WI38 (cell line): Measurements from ENCODE around the gene MAGEB16.

Experiments used
- H3K4me3 ChIP-seq: 2 replicates; pipeline ENCODE4 v1.5.1; 2011; ENCODE audit warnings: low read depth, mild to moderate bottlenecking, control low read depth, low read length
- TF ChIP-seq, protein P1 (sequence below): IDR thresholded peaks from 2 replicates; pipeline ENCODE4 v1.5.1; 2012; ENCODE audit warnings: low read depth, mild to moderate bottlenecking, control low read depth, low read length

The MAGEB16 gene

DNA sequence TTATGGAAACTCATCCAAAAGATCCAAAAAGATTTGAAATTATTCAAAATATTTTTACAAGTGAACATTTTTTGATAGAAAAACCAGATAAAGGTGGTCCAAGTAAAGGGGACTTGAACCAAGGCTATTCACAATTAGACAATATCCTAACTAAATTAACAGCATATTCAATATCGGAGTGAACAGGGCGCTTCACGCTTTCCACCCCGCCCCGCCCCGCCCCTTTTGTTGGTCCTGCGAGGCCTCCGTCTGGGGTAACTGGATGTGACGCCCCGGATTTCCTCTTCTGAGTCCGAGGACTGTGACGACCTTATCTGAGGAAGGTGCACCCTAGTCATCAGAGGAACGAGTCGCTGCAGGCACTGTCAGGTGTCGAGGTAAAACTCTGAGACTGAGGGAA, at the start of gene MAGEB16:
MAGEB16 (plus strand) TSS at position 301 of the 400 bp plus-strand sequence. CDS start 3,855 bp downstream, outside the sequence.
- TF ChIP-seq, protein P1, sequence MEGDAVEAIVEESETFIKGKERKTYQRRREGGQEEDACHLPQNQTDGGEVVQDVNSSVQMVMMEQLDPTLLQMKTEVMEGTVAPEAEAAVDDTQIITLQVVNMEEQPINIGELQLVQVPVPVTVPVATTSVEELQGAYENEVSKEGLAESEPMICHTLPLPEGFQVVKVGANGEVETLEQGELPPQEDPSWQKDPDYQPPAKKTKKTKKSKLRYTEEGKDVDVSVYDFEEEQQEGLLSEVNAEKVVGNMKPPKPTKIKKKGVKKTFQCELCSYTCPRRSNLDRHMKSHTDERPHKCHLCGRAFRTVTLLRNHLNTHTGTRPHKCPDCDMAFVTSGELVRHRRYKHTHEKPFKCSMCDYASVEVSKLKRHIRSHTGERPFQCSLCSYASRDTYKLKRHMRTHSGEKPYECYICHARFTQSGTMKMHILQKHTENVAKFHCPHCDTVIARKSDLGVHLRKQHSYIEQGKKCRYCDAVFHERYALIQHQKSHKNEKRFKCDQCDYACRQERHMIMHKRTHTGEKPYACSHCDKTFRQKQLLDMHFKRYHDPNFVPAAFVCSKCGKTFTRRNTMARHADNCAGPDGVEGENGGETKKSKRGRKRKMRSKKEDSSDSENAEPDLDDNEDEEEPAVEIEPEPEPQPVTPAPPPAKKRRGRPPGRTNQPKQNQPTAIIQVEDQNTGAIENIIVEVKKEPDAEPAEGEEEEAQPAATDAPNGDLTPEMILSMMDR = no peak
- no peak within 1 kb of the TSS for H3K4me3 ChIP-seq

DNA sequence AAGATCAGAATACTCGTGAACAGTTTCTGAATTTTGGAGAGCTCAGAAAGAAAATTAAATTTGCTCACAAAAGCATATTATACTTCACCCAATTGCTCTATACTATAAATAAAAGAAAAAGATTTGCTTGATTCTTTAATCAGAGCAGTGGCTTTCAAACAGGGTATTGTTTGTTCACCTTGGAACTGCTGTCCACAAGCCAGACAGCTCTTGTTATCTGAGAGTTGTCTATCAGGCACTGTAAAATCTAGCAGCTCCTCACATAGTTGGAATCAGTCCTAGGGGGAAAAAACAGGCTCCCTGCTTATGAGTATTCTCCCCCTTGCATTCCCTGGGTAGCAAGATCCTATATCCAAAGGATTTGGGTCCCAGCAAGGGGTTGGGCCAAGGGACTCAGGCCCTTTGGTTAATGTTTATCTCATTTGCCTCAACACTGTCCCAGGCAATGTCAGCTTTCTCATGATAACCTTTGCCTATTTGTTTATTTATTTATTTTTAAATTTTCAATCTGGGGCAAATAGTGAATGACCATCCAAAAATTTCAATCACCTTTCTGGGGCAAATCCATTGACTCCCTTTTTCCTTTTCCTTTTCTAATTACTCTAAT, 24.1 kb upstream of the MAGEB16 start:
- no peak overlapping the region for H3K4me3 ChIP-seq
- TF ChIP-seq, protein P1 = no peak

DNA sequence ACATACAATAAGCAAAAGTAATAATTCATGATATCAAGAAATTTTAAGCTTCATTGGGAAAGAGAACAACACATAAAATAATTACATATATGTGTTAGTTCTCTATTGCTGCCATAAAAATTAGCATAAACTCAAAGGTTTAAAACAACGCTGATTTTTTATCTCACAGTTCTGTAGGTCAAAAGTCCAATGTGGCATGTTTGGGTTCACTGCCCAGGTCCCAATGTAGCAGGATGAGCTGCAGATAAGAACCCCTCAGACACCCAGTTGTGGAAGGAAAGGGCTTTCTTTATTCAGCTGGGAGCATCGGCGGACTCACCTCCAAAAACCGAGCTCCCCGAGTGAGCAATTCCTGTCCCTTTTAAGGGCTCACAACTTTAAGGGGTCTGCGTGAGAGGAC, 13.1 kb upstream of the MAGEB16 start:
- H3K4me3 ChIP-seq = no peak overlapping the region
- TF ChIP-seq, protein P1 = no peak

DNA sequence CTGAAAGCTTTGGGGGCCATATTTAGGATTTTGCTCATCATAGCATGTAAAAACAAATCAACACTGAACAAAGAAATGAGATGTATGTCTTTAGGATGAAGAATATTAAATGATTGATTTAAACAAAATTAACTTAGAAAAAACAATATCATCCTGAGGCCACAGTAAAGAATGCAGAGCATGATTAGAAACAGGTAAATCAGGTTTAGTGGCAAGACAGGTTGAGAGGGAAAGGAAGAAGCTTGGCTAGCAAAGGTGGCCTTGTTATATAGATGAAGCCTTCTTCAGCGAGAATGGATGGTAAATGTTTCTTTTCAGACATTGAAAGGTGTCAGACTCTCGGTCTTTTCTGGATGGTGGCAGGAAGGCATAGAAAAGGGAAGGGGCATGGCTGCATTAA, 11.9 kb upstream of the MAGEB16 start:
- H3K4me3 ChIP-seq = no peak overlapping the region
- TF ChIP-seq, protein P1 = no peak

DNA sequence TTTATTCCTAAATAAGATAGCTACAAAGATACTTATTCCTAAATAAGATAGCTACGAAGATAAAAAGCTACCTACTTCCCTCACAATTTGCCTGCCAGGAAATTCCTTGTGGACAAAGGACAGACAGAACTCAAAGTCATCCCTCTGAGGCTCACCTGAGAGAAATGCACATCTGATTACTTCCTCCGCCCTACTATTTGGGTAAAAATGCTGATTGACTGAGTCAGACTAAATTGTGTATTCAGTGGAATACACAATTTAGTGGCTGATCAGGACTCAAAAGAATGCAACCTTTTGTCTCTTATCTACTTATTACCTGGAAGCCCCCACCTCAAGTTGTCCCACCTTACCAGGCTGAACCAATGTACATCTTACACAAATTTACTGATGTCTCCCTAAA, 10.3 kb upstream of the MAGEB16 start:
- no peak overlapping the region for H3K4me3 ChIP-seq
- TF ChIP-seq, protein P1 = no peak

DNA sequence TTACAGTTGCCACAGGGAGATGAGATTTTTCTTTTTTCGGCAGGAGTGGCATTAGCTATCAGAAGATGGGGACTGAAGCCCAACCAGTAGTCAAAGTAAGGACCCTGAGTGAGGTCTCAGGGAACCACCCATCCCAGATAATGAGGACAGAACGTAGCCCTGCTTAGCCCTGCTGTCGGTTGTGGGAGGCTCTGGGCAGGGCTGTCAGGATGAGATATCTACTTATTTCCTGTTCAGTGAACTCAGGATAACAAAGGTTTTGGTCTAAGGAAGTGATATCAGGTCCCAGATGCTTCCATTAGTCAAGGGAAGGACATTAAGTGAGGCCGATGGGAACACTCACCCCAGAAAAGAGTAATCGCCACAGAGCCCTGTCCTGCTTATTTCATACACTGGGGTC, 2.3 kb downstream of the MAGEB16 start:
- TF ChIP-seq, protein P1 = no peak
- no peak overlapping the region for H3K4me3 ChIP-seq

DNA sequence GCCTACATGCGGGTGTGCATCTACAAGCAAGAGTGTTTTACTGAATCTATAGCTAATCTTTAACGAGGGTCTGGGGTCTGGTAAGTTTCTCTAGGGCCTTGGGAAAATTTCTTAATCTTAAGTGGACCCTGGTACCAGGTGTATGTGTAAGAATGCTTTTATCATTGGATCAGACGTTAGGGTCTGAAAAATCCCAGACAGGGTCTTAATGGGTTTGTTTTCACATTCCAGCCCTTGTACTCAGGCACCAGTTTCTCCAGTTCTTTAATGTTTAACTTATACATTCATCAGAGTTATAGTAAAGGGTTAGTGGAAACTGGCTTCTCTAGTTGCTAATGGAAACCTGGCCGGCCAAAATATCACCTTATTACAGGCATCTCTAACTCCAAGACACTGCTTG, 11.6 kb downstream of the MAGEB16 start:
- TF ChIP-seq, protein P1 = no peak
- H3K4me3 ChIP-seq = no peak overlapping the region
